Measurements from ENCODE around the gene ARID1B.

DNA sequence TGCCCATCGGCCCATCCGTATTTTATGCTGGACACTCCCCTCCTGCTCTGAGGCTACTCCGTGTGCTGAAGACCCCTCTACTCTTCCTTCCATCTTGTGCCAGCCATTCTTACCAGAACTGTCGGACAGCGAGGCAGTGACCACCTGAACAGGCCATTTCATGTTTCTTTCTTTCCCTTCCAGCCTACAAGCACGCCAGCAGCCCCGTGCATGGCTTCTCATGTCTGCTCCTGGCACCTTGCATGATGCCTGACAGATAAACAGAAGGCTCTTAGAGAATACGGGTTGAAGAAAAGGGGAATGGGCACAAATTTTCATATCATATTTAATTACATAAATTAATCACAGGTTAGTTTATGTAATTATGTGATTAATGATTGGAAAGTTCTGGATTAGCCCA is 95.7 kb downstream of the ARID1B start:
- TF ChIP-seq, protein P1, sequence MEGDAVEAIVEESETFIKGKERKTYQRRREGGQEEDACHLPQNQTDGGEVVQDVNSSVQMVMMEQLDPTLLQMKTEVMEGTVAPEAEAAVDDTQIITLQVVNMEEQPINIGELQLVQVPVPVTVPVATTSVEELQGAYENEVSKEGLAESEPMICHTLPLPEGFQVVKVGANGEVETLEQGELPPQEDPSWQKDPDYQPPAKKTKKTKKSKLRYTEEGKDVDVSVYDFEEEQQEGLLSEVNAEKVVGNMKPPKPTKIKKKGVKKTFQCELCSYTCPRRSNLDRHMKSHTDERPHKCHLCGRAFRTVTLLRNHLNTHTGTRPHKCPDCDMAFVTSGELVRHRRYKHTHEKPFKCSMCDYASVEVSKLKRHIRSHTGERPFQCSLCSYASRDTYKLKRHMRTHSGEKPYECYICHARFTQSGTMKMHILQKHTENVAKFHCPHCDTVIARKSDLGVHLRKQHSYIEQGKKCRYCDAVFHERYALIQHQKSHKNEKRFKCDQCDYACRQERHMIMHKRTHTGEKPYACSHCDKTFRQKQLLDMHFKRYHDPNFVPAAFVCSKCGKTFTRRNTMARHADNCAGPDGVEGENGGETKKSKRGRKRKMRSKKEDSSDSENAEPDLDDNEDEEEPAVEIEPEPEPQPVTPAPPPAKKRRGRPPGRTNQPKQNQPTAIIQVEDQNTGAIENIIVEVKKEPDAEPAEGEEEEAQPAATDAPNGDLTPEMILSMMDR (IDR thresholded peaks at IDR 0.05): no peak
- TF ChIP-seq, protein P2, sequence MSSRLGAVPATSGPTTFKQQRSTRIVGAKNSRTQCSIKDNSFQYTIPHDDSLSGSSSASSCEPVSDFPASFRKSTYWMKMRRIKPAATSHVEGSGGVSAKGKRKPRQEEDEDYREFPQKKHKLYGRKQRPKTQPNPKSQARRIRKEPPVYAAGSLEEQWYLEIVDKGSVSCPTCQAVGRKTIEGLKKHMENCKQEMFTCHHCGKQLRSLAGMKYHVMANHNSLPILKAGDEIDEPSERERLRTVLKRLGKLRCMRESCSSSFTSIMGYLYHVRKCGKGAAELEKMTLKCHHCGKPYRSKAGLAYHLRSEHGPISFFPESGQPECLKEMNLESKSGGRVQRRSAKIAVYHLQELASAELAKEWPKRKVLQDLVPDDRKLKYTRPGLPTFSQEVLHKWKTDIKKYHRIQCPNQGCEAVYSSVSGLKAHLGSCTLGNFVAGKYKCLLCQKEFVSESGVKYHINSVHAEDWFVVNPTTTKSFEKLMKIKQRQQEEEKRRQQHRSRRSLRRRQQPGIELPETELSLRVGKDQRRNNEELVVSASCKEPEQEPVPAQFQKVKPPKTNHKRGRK (CRISPR knock-in tag; IDR thresholded peaks at IDR 0.05; ENCODE audit: borderline replicate concordance): no peak
- TF ChIP-seq, protein P3, sequence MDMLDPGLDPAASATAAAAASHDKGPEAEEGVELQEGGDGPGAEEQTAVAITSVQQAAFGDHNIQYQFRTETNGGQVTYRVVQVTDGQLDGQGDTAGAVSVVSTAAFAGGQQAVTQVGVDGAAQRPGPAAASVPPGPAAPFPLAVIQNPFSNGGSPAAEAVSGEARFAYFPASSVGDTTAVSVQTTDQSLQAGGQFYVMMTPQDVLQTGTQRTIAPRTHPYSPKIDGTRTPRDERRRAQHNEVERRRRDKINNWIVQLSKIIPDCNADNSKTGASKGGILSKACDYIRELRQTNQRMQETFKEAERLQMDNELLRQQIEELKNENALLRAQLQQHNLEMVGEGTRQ (CRISPR knock-in tag; IDR thresholded peaks at IDR 0.05): no peak
- no peak for TF ChIP-seq SP1 (CRISPR knock-in tag; conservative IDR thresholded peaks at IDR 0.05)
- TF ChIP-seq, protein P4, sequence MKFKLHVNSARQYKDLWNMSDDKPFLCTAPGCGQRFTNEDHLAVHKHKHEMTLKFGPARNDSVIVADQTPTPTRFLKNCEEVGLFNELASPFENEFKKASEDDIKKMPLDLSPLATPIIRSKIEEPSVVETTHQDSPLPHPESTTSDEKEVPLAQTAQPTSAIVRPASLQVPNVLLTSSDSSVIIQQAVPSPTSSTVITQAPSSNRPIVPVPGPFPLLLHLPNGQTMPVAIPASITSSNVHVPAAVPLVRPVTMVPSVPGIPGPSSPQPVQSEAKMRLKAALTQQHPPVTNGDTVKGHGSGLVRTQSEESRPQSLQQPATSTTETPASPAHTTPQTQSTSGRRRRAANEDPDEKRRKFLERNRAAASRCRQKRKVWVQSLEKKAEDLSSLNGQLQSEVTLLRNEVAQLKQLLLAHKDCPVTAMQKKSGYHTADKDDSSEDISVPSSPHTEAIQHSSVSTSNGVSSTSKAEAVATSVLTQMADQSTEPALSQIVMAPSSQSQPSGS (CRISPR knock-in tag; IDR thresholded peaks at IDR 0.05; ENCODE audit: borderline replicate concordance, low read depth): no peak
- no peak for TF ChIP-seq AR (CRISPR knock-in tag; IDR thresholded peaks at IDR 0.05)
- TF ChIP-seq TCF7 (CRISPR knock-in tag; IDR thresholded peaks at IDR 0.05; ENCODE audit: low read depth): no peak
- TF ChIP-seq HMGXB4 (CRISPR knock-in tag; IDR thresholded peaks at IDR 0.05): no peak
